Fibroblast of the aortic adventitia (primary cell): ENCODE results near the gene CHDH. TPM values are rescaled to one million over a fixed set of nuclear protein-coding genes. Genes with fewer than 3 reads are reported as not detected.

Source experiments
- DNase-seq: peaks from one replicate; pipeline ENCODE4 v3.0.0-alpha.2; 2010; ENCODE audit warnings: low read depth
- H3K4me3 ChIP-seq: 2 replicates; pipeline ENCODE4 v1.5.1; 2011; ENCODE audit warnings: low read depth, mild to moderate bottlenecking, control low read depth, low read length, moderate library complexity
- CTCF ChIP-seq: IDR thresholded peaks from 2 replicates; pipeline ENCODE4 v1.5.1; 2011; ENCODE audit warnings: mild to moderate bottlenecking, low read length, control low read depth, inconsistent platforms; ENCODE audit not compliant: insufficient read depth
- total RNA-seq: library from RNA; depleted of rRNA; stranded (reverse); fragments of >200 nt; gene quantifications from 2 replicates; pipeline ENCODE4 v1.2.3, GENCODE V29; 2012; ENCODE audit warnings: low replicate concordance

Gene CHDH
- total RNA-seq, 1 donor = 1.3 TPM

DNA sequence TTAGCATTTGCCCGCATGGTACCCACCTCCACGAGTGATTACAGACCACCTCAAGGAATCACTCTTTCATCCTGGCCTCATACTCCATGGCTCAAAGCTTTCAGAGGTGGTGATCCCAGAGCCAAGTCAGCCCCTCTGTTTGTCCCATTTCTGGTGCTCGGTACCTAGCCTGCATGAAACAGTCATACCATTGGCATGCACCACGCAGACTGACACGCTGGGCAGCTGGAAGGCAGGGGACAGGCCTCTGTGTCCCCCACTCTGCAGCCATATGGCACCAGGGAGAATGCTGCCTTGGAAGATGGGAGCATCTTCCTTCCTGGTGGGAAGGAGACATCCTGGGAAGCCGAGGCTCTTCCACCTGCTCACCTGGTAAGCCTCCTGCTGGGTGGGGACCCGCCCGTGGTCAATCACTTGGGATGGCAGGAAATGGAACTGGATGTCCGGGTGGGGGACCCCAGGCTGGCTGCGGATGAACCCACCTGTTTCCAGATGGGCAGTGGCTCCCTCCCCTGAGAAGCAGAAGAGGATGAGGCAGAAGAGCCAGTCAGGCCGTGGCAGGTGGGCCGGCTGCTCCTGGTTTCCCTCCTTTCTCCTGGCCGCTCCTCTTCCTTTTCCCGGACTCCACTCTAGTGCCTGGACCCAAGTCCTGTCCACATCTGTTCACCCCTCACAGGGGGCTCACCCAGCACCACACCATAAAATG is 26.9 kb downstream of the CHDH start:
- TF ChIP-seq CTCF = no peak
- no peak for DNase-seq
- no peak overlapping the region for H3K4me3 ChIP-seq

GRCh38 chr3:53818221-53819162 is 27.7 kb downstream of the CHDH start:
- no peak overlapping the region for H3K4me3 ChIP-seq
- no peak for TF ChIP-seq CTCF
- DNase-seq = no peak

DNA sequence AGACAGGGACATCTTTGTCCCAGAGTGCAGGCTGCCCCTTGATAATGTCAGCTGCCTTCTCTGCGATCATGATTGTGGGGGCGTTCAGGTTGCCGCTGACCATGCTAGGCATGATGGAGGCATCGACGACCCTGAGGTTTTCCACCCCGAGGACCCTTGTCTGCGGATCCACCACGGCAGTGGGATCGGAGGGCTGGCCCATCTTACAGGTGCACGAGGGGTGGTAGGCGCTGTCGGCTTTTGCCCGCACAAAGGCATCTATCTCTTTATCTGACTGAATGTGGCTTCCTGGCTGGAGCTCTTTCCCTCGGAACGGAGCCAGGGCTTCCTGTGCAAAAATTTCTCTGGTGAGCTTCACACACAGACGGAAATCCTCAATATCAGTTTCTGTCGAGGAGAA is 28.4 kb downstream of the CHDH start:
- TF ChIP-seq CTCF = no peak
- no peak for DNase-seq
- H3K4me3 ChIP-seq = no peak overlapping the region

DNA sequence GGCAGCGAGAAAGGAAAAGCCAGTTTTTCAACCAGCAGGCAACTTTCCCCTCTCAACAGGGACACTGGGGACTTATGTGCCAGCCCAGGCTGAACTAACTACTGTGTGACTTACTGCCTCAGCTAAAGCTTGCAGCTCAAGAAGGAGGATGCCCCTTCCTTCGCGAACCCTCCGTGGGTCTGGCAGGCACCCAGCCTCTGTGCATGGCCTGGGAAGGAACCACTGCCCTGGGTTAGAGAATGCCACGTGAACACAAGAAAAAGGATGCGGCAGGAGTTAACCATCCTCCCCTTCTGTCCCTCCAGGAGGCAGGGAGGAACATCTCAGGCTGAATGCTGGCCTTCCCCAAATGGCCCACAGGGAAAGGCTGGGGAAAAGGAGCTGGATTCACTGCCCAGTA is 29.0 kb downstream of the CHDH start:
- DNase-seq = no peak
- no peak overlapping the region for H3K4me3 ChIP-seq
- TF ChIP-seq CTCF = no peak

GRCh38 chr3:53816425-53816824 is 29.8 kb downstream of the CHDH start:
- no peak for TF ChIP-seq CTCF
- DNase-seq = no peak
- no peak overlapping the region for H3K4me3 ChIP-seq

- TF ChIP-seq CTCF = no peak
- H3K4me3 ChIP-seq = no peak overlapping the region
- DNase-seq = no peak
Observed at GRCh38 chr3:53815651-53816050, 30.6 kb downstream of the CHDH start.
